Activated CD4-positive, alpha-beta T cell treated with anti-CD3 and anti-CD28 coated beads, Interleukin-10, Interleukin-2, amounts not matched to agents 100 ng/mL and 50 ng/mL, durations not matched to agents 16 hours and 8 hours (primary cell): Measurements from ENCODE around the gene GAS2.
A peak's percentile ranks its signal among the peaks of the same experiment; 100 is the strongest.
"Not testable (repeated sequence)": the region's sequence is repeated elsewhere in the genome, so short reads cannot be mapped to it uniquely, and the experiment has no call there.

Experiments
- DNase-seq: peaks from one replicate; pipeline ENCODE4 v3.0.0-alpha.2; 2020

GAS2 gene

DNA sequence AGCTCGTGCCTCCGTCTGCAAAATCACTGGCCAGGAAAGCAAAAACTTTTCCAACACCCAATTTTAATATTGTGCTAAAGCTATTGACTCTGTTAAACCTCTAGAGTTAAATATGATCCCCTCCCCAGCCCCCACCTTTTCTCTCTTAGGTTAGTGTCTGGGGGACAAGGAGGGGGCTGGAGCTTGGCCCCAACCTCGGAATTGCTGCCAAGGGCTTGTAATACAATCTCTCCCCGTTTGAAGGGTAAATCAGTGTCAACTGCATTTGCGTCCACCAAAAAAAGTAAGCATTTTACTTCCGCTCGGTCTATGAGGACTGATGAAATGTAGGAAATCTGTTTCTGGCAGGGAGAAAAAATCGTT is at the start of gene GAS2:
GAS2 (plus strand) TSS at position 287 of the 363 bp plus-strand sequence. CDS start 8,259 bp downstream, outside the sequence.
- no peak for DNase-seq

GRCh38 chr11:22617868-22618267 is 48.5 kb upstream of the GAS2 start:
- DNase-seq, result no peak

- peak; percentile 73 for DNase-seq
Observed at GRCh38 chr11:22624742-22625447, 41.5 kb upstream of the GAS2 start.

GRCh38 chr11:22625448-22626287 is 40.7 kb upstream of the GAS2 start, which contains the start of gene FANCF:
FANCF (minus strand) TSS chr11:22625823; CDS start chr11:22625810, 13 bp downstream.
- peak; percentile 97 for DNase-seq

GRCh38 chr11:22626573-22627239 is 39.7 kb upstream of the GAS2 start:
- no peak for DNase-seq

DNA sequence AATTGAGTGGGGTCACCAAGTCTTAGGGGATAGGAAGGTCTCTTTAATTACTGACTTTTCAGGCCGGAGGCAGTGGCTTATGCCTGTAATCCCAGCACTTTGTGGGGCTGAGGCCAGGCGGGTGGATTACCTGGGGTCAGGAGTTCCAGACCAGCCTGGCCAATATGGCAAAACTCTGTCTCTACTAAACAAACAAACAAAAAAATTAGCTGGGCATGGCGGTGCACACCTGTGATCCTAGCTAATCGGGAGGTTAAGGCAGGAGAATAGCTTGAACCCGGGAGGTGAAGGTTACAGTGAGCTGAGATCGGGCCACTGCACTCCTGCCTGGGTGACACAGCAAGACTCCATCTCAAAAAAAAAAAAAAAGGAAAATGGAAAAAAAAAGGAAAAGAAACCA is 39.0 kb upstream of the GAS2 start:
- no peak for DNase-seq

DNA sequence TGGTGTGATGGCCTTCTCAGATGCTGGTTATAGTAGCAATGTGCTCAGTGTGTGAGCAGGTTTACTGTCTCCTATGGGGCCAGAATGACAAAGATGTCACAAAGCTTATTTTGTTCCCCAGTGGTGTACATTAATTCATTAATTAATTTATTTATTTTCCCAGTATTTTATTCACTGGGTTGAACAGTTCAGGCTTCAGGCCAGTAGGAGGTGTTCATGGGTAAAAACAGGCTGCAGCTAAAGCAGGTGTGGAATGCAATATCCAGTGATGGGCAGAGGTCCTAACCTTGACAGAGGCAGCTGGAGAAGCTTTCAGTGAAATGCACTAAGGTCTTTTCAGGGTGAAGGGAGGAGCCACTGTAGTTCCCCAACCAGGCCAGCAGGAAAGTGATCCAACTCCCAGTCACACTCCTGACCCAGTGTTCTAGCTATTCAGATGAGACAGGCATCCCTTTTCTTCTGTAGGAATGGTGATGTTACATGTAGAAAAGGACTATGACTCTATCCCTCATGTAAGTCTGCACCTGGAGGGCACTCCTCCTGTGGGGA is 33.0 kb upstream of the GAS2 start:
- no peak for DNase-seq

- no peak for DNase-seq
Observed at GRCh38 chr11:22634897-22635629, 31.3 kb upstream of the GAS2 start.

DNA sequence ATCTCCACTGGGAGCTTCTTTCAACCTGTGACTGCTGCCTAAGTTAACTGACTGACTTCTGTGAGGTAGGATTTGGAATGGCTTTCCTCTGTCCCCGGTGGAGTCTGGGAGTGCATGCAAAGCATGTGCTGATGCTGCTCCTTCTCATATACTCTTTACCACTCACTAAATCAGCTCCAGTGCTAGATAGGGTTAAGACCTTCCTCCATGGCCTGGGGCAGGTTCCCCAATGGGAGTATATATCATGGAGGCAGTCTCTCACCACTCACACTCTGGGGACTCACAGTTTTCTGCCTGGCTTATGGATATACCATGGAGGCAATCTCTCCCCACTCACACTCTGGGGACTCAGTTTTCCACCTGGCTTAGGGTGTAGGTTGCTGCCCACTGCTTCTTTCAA is 30.7 kb upstream of the GAS2 start:
- DNase-seq, result no peak

- no peak for DNase-seq
Observed at GRCh38 chr11:22640862-22641261, 25.5 kb upstream of the GAS2 start.

DNA sequence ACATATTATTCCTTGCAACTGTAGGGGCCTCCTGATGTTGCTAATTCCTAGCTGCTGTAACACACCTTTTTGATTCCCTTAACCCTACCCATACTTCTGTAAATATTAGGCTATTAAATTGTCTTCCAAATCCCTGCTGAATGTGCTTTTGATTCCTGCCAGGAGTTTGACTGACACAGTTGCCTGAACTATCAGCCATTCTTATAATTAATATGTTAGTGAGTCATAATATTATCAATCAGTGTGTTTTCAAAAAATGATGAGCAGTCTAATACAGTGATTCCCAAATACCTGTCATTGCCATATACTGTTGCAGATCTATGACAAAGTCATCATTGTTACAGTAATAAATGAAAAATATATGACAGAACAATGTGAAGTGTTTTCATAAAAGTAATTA is 24.9 kb upstream of the GAS2 start:
- DNase-seq, result no peak

- DNase-seq, result not testable (repeated sequence)
Observed at GRCh38 chr11:22652346-22652745, 14.1 kb upstream of the GAS2 start.

- DNase-seq, result no peak
Observed at GRCh38 chr11:22656130-22656529, 10.3 kb upstream of the GAS2 start.

DNA sequence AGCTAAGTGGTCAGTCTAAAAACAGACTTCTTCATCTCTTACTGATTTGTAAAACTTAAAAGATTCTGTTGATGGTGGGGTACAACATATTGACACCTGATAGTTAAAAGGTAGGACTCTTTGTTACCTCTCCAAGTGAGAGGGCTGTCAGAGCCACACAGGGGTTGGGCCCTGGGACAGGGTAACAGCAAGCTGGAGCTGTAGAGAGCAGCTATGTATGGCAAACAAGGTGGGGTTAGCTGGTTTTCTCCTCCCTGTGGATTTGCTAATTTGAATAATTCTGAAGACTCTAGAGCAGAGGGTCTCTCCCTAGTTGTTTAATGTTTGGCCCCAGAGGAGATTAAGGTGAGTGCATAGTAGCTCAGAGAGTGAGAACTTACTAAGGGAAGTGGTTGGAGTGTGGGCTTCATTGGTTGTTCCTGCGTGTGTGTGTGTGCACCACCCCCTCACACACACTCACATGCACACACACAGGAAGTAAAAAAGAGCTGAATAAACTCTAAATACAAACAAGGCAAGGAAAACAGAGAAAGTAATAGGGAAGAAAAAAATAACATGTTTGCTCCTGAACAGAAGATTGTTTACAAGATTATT is 9.2 kb upstream of the GAS2 start:
- DNase-seq, result no peak

DNA sequence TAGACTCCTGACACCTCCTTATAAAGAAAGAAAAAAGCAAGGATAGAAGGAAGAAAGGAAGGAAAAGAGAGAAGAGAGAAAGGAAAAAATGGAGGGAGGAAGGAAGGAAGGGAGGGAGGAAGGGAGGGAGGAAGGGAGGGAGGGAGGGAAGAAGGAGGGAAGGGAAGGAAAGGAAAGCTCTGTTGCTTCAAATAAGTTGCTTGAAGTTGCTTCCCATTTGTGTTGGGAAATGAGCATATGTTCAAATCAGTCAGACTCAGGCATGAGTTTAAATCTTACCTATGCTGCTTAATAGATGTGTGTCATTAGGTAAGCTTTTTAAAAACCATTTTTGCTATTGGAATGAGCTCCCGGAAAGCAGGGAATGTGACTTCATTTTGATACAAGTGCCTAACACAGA is 6.6 kb upstream of the GAS2 start:
- no peak for DNase-seq

GRCh38 chr11:22666688-22667439 is 453 bp downstream of the GAS2 start:
- no peak for DNase-seq

GRCh38 chr11:22668005-22668796 is 1.8 kb downstream of the GAS2 start:
- DNase-seq, result no peak

GRCh38 chr11:22669368-22669767 is 3.0 kb downstream of the GAS2 start:
- no peak for DNase-seq

DNA sequence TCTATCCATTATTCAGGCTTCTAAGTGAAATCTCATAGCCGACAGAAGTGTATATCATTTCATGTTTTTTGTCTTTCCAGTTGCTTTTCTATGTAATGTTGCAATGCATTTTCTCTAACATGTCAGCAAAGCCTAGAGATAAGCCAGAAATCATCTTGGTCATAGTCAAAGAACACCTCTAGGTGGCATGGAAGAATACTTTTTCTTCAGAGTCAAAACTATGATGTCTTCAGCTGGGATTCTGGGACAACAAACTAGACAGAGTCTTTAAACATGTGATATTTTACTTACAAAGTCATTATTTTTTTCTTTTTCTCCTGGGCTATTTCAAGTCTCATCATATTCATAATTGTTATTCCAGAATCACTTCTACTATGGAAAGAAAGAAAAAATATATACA is 4.4 kb downstream of the GAS2 start:
- DNase-seq, result no peak

DNA sequence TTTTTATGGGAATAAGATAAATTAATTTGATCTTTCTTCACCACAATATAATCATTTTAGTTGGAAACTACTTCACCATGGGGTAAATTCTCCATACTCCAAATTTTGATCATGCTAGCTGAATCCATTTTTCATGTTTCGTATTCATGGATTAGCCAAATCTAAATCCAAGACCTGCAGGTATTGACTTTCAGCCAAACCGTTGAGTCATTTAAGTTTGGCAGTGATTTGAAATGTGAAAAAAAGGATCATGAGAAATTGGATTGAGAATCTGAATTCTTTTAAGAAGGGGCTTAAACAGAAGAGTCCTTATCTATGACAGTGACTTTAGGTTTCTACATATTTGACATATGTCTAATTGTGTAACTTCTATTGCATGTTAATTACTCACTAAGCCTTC is 5.3 kb downstream of the GAS2 start:
- no peak for DNase-seq
